ENCODE measurements around the gene RERE.

Gene RERE

GRCh38 chr1:8578936-8579335, 238.5 kb downstream of the RERE start:
- Histone ChIP-seq H3K27me3 (ENCODE audit: control insufficient read depth, insufficient read depth, low read length) (no peaks in the 10 kb centered on the region), H3K4me3 (ENCODE audit: low read depth, low read length) (no peak overlapping the region), H3K4me1 (ENCODE audit: control insufficient read depth, insufficient read depth, low read length) (no peaks in the 10 kb centered on the region), H3K9me3 (ENCODE audit: control insufficient read depth, insufficient read depth, low read length) (no peaks in the 10 kb centered on the region), H3K9ac (ENCODE audit: low read depth, low read length) (no peak overlapping the region), H3K36me3 (ENCODE audit: control insufficient read depth, insufficient read depth, low read length) (no peaks in the 10 kb centered on the region)

- H3K9me3 ChIP-seq (ENCODE audit: control insufficient read depth, insufficient read depth, low read length): no peaks in the 10 kb centered on the region
- no peak overlapping the region for H3K4me3 ChIP-seq (ENCODE audit: low read depth, low read length)
These were observed 239.1 kb downstream of the RERE start for GRCh38 chr1:8578132-8578877.

GRCh38 chr1:8574985-8575384, 242.5 kb downstream of the RERE start:
- Histone ChIP-seq H3K9ac (ENCODE audit: low read depth, low read length) (no peak overlapping the region), H3K4me1 (ENCODE audit: control insufficient read depth, insufficient read depth, low read length) (no peaks in the 10 kb centered on the region), H3K4me3 (ENCODE audit: low read depth, low read length) (no peak overlapping the region), H3K27me3 (ENCODE audit: control insufficient read depth, insufficient read depth, low read length) (no peaks in the 10 kb centered on the region), H3K36me3 (ENCODE audit: control insufficient read depth, insufficient read depth, low read length) (no peaks in the 10 kb centered on the region), H3K9me3 (ENCODE audit: control insufficient read depth, insufficient read depth, low read length) (no peaks in the 10 kb centered on the region)

More at GRCh38 chr1:8578132-8578877, 239.1 kb downstream of the RERE start:
- no peak overlapping the region for H3K9ac ChIP-seq (ENCODE audit: low read depth, low read length)
- no peaks in the 10 kb centered on the region for H3K27me3 ChIP-seq (ENCODE audit: control insufficient read depth, insufficient read depth, low read length)
- H3K36me3 ChIP-seq (ENCODE audit: control insufficient read depth, insufficient read depth, low read length): no peaks in the 10 kb centered on the region
- H3K4me1 ChIP-seq (ENCODE audit: control insufficient read depth, insufficient read depth, low read length): no peaks in the 10 kb centered on the region

- Histone ChIP-seq H3K9ac (ENCODE audit: low read depth, low read length) (no peak overlapping the region), H3K4me3 (ENCODE audit: low read depth, low read length) (no peak overlapping the region), H3K4me1 (ENCODE audit: control insufficient read depth, insufficient read depth, low read length) (no peaks in the 10 kb centered on the region), H3K36me3 (ENCODE audit: control insufficient read depth, insufficient read depth, low read length) (no peaks in the 10 kb centered on the region), H3K27me3 (ENCODE audit: control insufficient read depth, insufficient read depth, low read length) (no peaks in the 10 kb centered on the region), H3K9me3 (ENCODE audit: control insufficient read depth, insufficient read depth, low read length) (no peaks in the 10 kb centered on the region)
These were observed 245.3 kb downstream of the RERE start for GRCh38 chr1:8572106-8572505.

GRCh38 chr1:8571200-8571984, 246.0 kb downstream of the RERE start:
- H3K27me3 ChIP-seq (ENCODE audit: control insufficient read depth, insufficient read depth, low read length): no peaks in the 10 kb centered on the region
- H3K9ac ChIP-seq (ENCODE audit: low read depth, low read length): no peak overlapping the region
- H3K4me3 ChIP-seq (ENCODE audit: low read depth, low read length): no peak overlapping the region
- H3K4me1 ChIP-seq (ENCODE audit: control insufficient read depth, insufficient read depth, low read length): no peaks in the 10 kb centered on the region
- H3K36me3 ChIP-seq (ENCODE audit: control insufficient read depth, insufficient read depth, low read length): no peaks in the 10 kb centered on the region
- no peaks in the 10 kb centered on the region for H3K9me3 ChIP-seq (ENCODE audit: control insufficient read depth, insufficient read depth, low read length)

- Histone ChIP-seq H3K36me3 (ENCODE audit: control insufficient read depth, insufficient read depth, low read length) (no peaks in the 10 kb centered on the region), H3K9me3 (ENCODE audit: control insufficient read depth, insufficient read depth, low read length) (no peaks in the 10 kb centered on the region), H3K4me3 (ENCODE audit: low read depth, low read length) (no peak overlapping the region), H3K9ac (ENCODE audit: low read depth, low read length) (no peak overlapping the region), H3K27me3 (ENCODE audit: control insufficient read depth, insufficient read depth, low read length) (no peaks in the 10 kb centered on the region), H3K4me1 (ENCODE audit: control insufficient read depth, insufficient read depth, low read length) (no peaks in the 10 kb centered on the region)
These were observed 247.0 kb downstream of the RERE start for GRCh38 chr1:8570465-8570864.

GRCh38 chr1:8569242-8569641, 248.2 kb downstream of the RERE start:
- Histone ChIP-seq H3K9ac (ENCODE audit: low read depth, low read length) (no peak overlapping the region), H3K4me1 (ENCODE audit: control insufficient read depth, insufficient read depth, low read length) (no peaks in the 10 kb centered on the region), H3K27me3 (ENCODE audit: control insufficient read depth, insufficient read depth, low read length) (no peaks in the 10 kb centered on the region)

GRCh38 chr1:8568837-8569236, 248.6 kb downstream of the RERE start:
- no peaks in the 10 kb centered on the region for H3K9me3 ChIP-seq (ENCODE audit: control insufficient read depth, insufficient read depth, low read length)
- no peaks in the 10 kb centered on the region for H3K27me3 ChIP-seq (ENCODE audit: control insufficient read depth, insufficient read depth, low read length)
- H3K36me3 ChIP-seq (ENCODE audit: control insufficient read depth, insufficient read depth, low read length): no peaks in the 10 kb centered on the region
- H3K4me3 ChIP-seq (ENCODE audit: low read depth, low read length): no peak overlapping the region
- peaks cover under 1% of the 10 kb centered on the region for H3K4me1 ChIP-seq (ENCODE audit: control insufficient read depth, insufficient read depth, low read length)
- H3K9ac ChIP-seq (ENCODE audit: low read depth, low read length): no peak overlapping the region

More at GRCh38 chr1:8569242-8569641, 248.2 kb downstream of the RERE start:
- H3K9me3 ChIP-seq (ENCODE audit: control insufficient read depth, insufficient read depth, low read length): no peaks in the 10 kb centered on the region
- no peaks in the 10 kb centered on the region for H3K36me3 ChIP-seq (ENCODE audit: control insufficient read depth, insufficient read depth, low read length)
- no peak overlapping the region for H3K4me3 ChIP-seq (ENCODE audit: low read depth, low read length)

- Histone ChIP-seq H3K4me3 (ENCODE audit: low read depth, low read length) (no peak overlapping the region), H3K4me1 (ENCODE audit: control insufficient read depth, insufficient read depth, low read length) (peaks cover 8% of the 10 kb centered on the region), H3K9ac (ENCODE audit: low read depth, low read length) (no peak overlapping the region), H3K27me3 (ENCODE audit: control insufficient read depth, insufficient read depth, low read length) (no peaks in the 10 kb centered on the region), H3K36me3 (ENCODE audit: control insufficient read depth, insufficient read depth, low read length) (no peaks in the 10 kb centered on the region), H3K9me3 (ENCODE audit: control insufficient read depth, insufficient read depth, low read length) (no peaks in the 10 kb centered on the region)
These were observed 250.3 kb downstream of the RERE start for GRCh38 chr1:8567146-8567545.

- H3K36me3 ChIP-seq (ENCODE audit: control insufficient read depth, insufficient read depth, low read length): no peaks in the 10 kb centered on the region
- peaks cover 14% of the 10 kb centered on the region for H3K4me1 ChIP-seq (ENCODE audit: control insufficient read depth, insufficient read depth, low read length)
- H3K4me3 ChIP-seq (ENCODE audit: low read depth, low read length): no peak overlapping the region
- H3K9ac ChIP-seq (ENCODE audit: low read depth, low read length): no peak overlapping the region
- H3K27me3 ChIP-seq (ENCODE audit: control insufficient read depth, insufficient read depth, low read length): no peaks in the 10 kb centered on the region
- no peaks in the 10 kb centered on the region for H3K9me3 ChIP-seq (ENCODE audit: control insufficient read depth, insufficient read depth, low read length)
These were observed 251.6 kb downstream of the RERE start for GRCh38 chr1:8565802-8566201.

GRCh38 chr1:8563944-8564537, 253.4 kb downstream of the RERE start:
- H3K4me1 ChIP-seq (ENCODE audit: control insufficient read depth, insufficient read depth, low read length): peaks cover 14% of the 10 kb centered on the region
- no peak overlapping the region for H3K9ac ChIP-seq (ENCODE audit: low read depth, low read length)
- no peak overlapping the region for H3K4me3 ChIP-seq (ENCODE audit: low read depth, low read length)
- H3K36me3 ChIP-seq (ENCODE audit: control insufficient read depth, insufficient read depth, low read length): no peaks in the 10 kb centered on the region
- no peaks in the 10 kb centered on the region for H3K9me3 ChIP-seq (ENCODE audit: control insufficient read depth, insufficient read depth, low read length)
- no peaks in the 10 kb centered on the region for H3K27me3 ChIP-seq (ENCODE audit: control insufficient read depth, insufficient read depth, low read length)
